Subcutaneous abdominal adipose tissue (tissue), 5 donors: ENCODE measurements around the gene MCCC1.

Source experiments
- H3K27ac ChIP-seq: one replicate; pipeline ENCODE4 v1.7.0; 2013; ENCODE audit warnings: low read depth, mild to moderate bottlenecking, inconsistent platforms, low read length, moderate library complexity
- H3K27me3 ChIP-seq, 5 donors: one replicate each; pipeline ENCODE4 v1.7.0; 2013; ENCODE audit warnings: low read length in 5 of 5, inconsistent platforms in 1 of 5; ENCODE audit not compliant: control insufficient read depth in 5 of 5, insufficient read depth in 4 of 5
- H3K36me3 ChIP-seq, 5 donors: one replicate each; pipeline ENCODE4 v1.7.0; 2013; ENCODE audit warnings: low read length in 5 of 5; ENCODE audit not compliant: control insufficient read depth in 5 of 5, insufficient read depth in 5 of 5
- H3K4me1 ChIP-seq, 5 donors: one replicate each; pipeline ENCODE4 v1.7.0; 2013; ENCODE audit warnings: low read length in 5 of 5, mild to moderate bottlenecking in 3 of 5, moderate library complexity in 1 of 5; ENCODE audit not compliant: control insufficient read depth in 5 of 5, insufficient read depth in 5 of 5
- H3K4me3 ChIP-seq, 5 donors: one replicate each; pipeline ENCODE4 v1.7.0; 2013; ENCODE audit warnings: low read length in 5 of 5, low read depth in 1 of 5
- H3K9ac ChIP-seq, 5 donors: one replicate each; pipeline ENCODE4 v1.7.0; 2013; ENCODE audit warnings: low read length in 5 of 5, mild to moderate bottlenecking in 4 of 5, moderate library complexity in 3 of 5
- H3K9me3 ChIP-seq, 5 donors: one replicate each; pipeline ENCODE4 v1.7.0; 2013; ENCODE audit warnings: low read length in 5 of 5; ENCODE audit not compliant: control insufficient read depth in 5 of 5
- donor health status: healthy.
- donor health status: healthy.
- donor health status: healthy.
- donor health status: healthy.
- donor health status: healthy.

The MCCC1 gene

DNA sequence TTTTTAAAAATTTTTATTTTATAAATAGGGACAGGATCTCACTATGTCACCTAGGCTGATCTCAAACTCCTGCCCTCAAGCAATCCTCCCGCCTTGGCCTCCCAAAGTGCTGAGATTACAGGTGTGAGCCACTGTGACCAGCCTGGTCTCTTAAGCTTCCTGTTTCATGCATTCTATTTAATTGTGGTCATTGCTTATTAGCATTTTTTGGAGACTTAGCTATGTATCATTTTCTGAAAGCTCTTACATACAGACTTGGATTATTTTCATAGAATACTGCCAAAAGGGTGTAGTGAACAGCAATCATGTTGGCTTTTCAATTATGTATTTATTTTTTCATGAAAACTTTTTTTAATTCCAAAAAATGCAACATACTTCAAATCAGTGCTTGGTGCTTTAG lies 67.5 kb downstream of the MCCC1 start:
- peaks cover 43 to 66% (median 49%) of the 10 kb centered on the region in 5 donors for H3K36me3 ChIP-seq
- no peak overlapping the region for H3K27ac ChIP-seq

DNA sequence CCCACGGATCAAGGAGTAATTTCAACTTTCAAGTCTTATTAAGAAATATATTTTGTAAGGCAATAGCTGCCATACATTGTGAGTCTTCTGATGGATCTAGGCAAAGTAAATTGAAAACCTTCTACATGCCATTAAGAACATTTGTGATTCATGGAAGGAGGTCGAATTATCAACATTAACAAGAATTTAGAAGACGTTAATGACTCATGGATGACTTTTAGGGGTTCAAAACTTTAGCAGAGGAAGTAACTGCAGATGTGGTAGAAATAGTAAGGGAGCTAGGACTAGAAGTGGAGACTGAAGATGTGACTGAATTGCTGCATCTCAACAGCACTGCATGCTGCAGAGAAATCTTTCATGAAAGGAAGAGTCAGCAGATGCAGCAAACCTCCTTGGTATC lies 70.9 kb downstream of the MCCC1 start:
- no peaks in the 10 kb centered on the region for H3K27me3 ChIP-seq
- H3K9ac ChIP-seq: no peak overlapping the region
- peaks cover 43 to 70% (median 48%) of the 10 kb centered on the region in 5 donors for H3K36me3 ChIP-seq
- H3K9me3 ChIP-seq: peaks cover 0 to 2% (median 0%) of the 10 kb centered on the region in 5 donors
- no peaks in the 10 kb centered on the region for H3K4me1 ChIP-seq
- no peak overlapping the region for H3K4me3 ChIP-seq
- no peak overlapping the region for H3K27ac ChIP-seq

More for the DNA sequence above, 67.5 kb downstream of the MCCC1 start:
- H3K4me1 ChIP-seq: no peaks in the 10 kb centered on the region
- H3K9ac ChIP-seq: no peak overlapping the region
- H3K27me3 ChIP-seq: no peaks in the 10 kb centered on the region
- H3K4me3 ChIP-seq: no peak overlapping the region
- H3K9me3 ChIP-seq: peaks cover 0 to 2% (median 0%) of the 10 kb centered on the region in 5 donors

DNA sequence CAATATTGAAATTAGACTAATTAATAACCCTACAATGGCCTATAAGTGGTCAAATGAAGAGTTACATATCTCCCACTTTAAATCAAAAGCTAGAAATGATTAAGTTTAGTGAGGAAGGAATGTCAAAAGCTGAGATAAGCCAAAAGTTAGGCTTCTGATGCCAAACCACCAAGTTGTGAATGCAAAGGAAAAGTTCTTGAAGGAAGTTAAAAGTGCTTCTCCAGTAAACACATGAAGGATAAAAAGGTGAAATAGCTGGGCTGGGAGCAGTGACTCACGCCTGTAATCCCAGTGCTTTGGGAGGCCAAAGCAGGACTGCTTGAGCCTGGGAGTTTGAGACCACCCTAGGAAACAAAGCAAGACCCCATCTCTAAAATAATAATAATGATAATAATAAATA lies 72.0 kb downstream of the MCCC1 start:
- H3K36me3 ChIP-seq: peaks cover 36 to 67% (median 40%) of the 10 kb centered on the region in 5 donors
- H3K9me3 ChIP-seq: peaks cover 0 to 2% (median 0%) of the 10 kb centered on the region in 5 donors
- H3K9ac ChIP-seq: no peak overlapping the region
- no peak overlapping the region for H3K27ac ChIP-seq
- H3K27me3 ChIP-seq: no peaks in the 10 kb centered on the region
- H3K4me3 ChIP-seq: no peak overlapping the region
- no peaks in the 10 kb centered on the region for H3K4me1 ChIP-seq

DNA sequence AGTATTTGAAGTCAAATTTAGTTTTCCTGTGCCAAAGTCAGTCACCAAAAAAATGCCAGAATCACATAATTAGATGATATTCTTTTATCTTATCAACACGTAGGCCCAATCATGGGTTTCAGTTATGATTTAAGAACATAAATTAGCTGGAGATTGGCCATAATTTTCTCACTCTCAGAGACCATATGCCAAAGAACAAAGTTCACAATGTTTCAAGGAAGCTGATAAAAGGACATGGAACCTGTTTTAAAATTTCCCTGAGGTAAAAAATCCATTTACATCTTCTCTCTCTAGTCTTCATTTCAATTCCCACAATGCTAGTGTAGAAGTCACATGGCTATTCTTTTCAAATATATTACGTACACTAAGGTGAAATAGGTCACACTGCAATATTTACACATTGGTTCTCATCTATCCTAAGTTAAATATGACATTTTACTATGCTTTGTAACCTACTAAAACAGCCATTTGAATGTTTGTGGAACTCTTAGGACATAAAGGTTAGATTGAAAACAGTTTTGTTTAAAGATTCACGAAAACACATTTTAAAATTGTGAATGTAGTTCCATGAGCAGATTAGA lies 76.3 kb downstream of the MCCC1 start:
- no peaks in the 10 kb centered on the region for H3K9me3 ChIP-seq

DNA sequence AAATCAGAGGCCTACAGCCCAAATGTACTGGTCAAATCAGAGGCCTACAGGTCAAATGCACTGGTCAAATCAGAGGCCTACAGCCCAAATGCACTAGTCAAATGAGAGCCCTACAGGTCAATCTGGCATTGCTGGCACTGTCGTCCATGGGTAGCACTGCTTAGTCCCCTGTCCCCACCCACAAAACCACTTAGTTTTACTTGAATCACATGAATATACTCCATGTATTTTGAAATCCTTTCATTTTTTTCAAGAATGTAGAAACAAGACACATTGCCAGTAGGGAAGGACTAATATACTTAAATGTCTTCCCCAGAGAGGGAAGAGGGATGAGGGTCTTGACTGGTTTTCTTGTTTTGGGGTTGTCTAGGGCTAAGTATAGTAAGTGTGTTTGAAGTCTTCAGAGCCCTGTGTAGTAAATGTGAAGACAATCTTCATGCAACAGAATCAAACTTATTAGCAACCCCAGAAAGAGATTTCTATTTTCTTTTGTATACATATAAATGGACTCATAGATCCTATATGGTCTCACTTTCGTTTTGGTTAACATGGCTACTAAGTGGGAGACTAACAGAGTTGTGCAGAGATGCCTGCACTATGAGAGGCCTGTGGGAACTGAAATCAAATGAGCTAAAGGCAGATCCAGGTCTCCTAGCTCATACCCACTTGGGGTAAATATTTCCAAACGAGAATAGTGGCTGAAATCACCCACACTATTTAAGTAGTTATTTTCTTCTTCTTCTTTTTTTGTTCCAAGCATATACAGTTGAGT lies 80.7 kb downstream of the MCCC1 start:
- no peaks in the 10 kb centered on the region for H3K9me3 ChIP-seq
- no peak overlapping the region for H3K9ac ChIP-seq
- no peak overlapping the region for H3K4me3 ChIP-seq
- H3K27ac ChIP-seq: no peak overlapping the region
- peaks cover 43 to 80% (median 62%) of the 10 kb centered on the region in 5 donors for H3K36me3 ChIP-seq
- no peaks in the 10 kb centered on the region for H3K4me1 ChIP-seq
- H3K27me3 ChIP-seq: no peaks in the 10 kb centered on the region

More for the DNA sequence above, 76.3 kb downstream of the MCCC1 start:
- Histone ChIP-seq H3K27me3 (no peaks in the 10 kb centered on the region), H3K4me3 (no peak overlapping the region), H3K27ac (no peak overlapping the region), H3K9ac (no peak overlapping the region), H3K4me1 (no peaks in the 10 kb centered on the region), H3K36me3 (peaks cover 37 to 74% (median 48%) of the 10 kb centered on the region in 5 donors)

DNA sequence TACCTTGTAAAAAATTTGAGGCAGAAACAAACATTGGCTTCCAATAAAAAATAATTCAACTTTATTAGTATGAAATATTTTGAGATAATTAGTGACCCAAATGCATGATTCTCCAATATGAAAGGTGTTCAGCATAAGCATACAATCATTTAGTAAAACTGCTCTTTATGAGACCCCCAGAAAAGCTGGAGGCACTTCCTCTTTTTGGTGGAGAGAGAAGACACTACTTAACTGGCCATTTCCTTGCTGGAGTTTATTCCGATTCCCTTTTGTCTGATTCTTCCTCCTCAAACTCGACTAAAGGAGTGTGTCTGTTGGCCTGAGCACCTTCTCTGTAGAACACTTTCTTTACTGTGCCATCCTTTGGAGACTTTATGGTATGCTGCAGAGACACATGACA lies 84.1 kb downstream of the MCCC1 start:
- peaks cover 34 to 74% (median 48%) of the 10 kb centered on the region in 5 donors for H3K36me3 ChIP-seq
- no peak overlapping the region for H3K9ac ChIP-seq
- no peaks in the 10 kb centered on the region for H3K27me3 ChIP-seq
- H3K4me3 ChIP-seq: no peak overlapping the region
- H3K4me1 ChIP-seq: no peaks in the 10 kb centered on the region
- no peaks in the 10 kb centered on the region for H3K9me3 ChIP-seq
- H3K27ac ChIP-seq: no peak overlapping the region

DNA sequence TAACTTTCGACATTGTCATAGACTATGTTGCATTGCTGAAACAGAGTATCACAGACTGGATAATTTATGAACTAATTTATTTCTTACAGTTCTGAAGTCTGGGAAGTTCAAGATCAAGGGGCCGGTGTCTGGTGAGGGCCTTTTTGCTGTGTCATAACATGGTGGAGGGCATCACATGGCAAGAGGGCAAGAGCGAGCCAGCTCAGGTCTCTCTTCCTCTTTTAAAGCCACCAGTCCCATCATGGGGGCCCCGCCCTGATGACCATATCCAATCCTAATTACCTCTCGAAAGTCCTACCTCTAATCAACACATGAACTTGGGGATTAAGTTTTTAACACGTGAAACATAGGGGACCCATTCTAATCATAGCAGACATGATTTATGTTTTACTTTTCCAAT lies 85.4 kb downstream of the MCCC1 start:
- Histone ChIP-seq H3K36me3 (peaks cover 23 to 60% (median 34%) of the 10 kb centered on the region in 5 donors), H3K9ac (no peak overlapping the region), H3K4me1 (peaks cover 0 to 5% (median 0%) of the 10 kb centered on the region in 5 donors), H3K9me3 (no peaks in the 10 kb centered on the region), H3K4me3 (no peak overlapping the region), H3K27ac (no peak overlapping the region), H3K27me3 (no peaks in the 10 kb centered on the region)

DNA sequence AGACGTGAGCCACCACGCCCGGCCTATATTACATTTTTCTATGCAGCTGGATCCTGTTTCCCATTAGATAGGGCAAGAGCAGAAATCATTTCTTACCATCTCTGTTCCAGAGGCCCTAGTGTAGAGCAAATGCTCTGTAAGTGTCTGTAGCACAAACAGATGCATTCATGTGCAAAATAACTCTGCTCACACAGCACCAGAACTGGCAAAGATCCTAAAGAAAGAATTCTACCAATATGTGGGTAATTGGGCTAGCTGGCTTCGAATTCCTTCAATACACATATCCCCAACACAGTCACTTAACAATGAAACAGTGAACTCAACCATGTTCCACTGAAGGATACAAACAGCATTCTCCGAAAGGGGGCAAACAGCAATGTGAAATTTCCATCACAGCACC lies 86.2 kb downstream of the MCCC1 start:
- Histone ChIP-seq H3K9me3 (no peaks in the 10 kb centered on the region), H3K4me1 (peaks cover 0 to 5% (median 0%) of the 10 kb centered on the region in 5 donors), H3K9ac (no peak overlapping the region), H3K27me3 (no peaks in the 10 kb centered on the region), H3K27ac (no peak overlapping the region), H3K36me3 (peaks cover 18 to 55% (median 29%) of the 10 kb centered on the region in 5 donors), H3K4me3 (no peak overlapping the region)

DNA sequence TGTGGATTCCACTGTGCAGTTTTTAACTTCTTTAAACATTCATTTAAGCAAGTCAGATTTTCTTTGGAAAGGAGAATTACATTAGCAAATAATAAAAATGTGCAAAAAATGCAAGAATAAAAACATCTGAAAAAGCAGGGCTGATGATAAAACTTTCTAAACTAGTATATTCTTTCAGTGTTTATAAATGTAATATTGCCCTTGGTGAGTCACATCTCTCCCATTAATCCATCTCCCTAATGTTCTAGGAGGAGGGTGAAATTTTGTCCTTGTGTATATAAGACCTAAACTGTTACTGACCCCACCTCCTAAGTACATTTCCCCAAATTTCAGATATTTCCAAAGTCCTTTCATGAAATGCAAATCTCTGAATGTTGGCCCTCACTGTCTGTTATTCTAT lies 90.5 kb downstream of the MCCC1 start:
- peaks cover 0 to 14% (median 5%) of the 10 kb centered on the region in 5 donors for H3K4me1 ChIP-seq
- H3K9ac ChIP-seq: no peak overlapping the region
- no peaks in the 10 kb centered on the region for H3K9me3 ChIP-seq
- no peak overlapping the region for H3K27ac ChIP-seq
- H3K27me3 ChIP-seq: no peaks in the 10 kb centered on the region
- no peak overlapping the region for H3K4me3 ChIP-seq
- peaks cover 0 to 23% (median 7%) of the 10 kb centered on the region in 5 donors for H3K36me3 ChIP-seq

DNA sequence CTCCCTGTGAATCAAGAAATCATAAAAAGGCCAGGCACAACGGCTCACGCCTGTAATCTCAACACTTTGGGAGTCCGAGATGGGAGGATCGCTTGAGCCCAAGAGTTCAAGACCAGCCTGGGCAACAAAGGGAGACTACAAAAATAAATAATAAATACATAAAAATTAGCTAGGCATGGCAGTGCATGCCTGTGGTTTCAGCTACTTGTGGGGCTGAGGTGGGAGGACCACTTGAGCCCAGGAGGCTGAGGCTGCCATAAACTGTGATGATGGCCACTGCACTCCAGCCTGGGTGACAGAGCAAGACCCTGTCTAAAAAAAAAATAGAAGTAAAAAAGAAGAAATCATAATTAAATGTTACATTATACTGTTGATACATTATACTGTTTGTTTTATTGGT lies 91.0 kb downstream of the MCCC1 start:
- no peaks in the 10 kb centered on the region for H3K27me3 ChIP-seq
- peaks cover 0 to 18% (median 7%) of the 10 kb centered on the region in 5 donors for H3K36me3 ChIP-seq
- H3K9ac ChIP-seq: no peak overlapping the region
- H3K4me1 ChIP-seq: peaks cover 0 to 14% (median 5%) of the 10 kb centered on the region in 5 donors
- H3K27ac ChIP-seq: no peak overlapping the region
- no peaks in the 10 kb centered on the region for H3K9me3 ChIP-seq
- no peak overlapping the region for H3K4me3 ChIP-seq
